PC-9 (cell line): ENCODE measurements around the gene GRIPAP1. TPM values are rescaled to one million over a fixed set of nuclear protein-coding genes. Genes with fewer than 3 reads are reported as not detected.
A peak's percentile ranks its signal among the peaks of the same experiment; 100 is the strongest.

Experiments used
- BruUV-seq: library from RNA; stranded (reverse); fragments of 400-500 nt; replicated peaks from 2 replicates; lab custom pipeline; 2021; lab: Mats Ljungman, UMichigan
- CTCF ChIA-PET: fragments of 300-600 bp; sonication (Branson Sonifier 250); formaldehyde crosslinking; loops from one replicate; lab custom pipeline; 2022; ENCODE audit warnings: antibody characterized with exemption; lab: Charles Lee
- POLR2A ChIA-PET: fragments of 300-600 bp; sonication (Branson Sonifier 250); formaldehyde crosslinking; loops from one replicate; lab custom pipeline; 2022; ENCODE audit warnings: antibody characterized with exemption; ENCODE audit not compliant: unreplicated experiment; lab: Charles Lee
- DNase-seq, 2 experiments: peaks; one replicate each; pipeline versions ENCODE4 v3.0.0 to v3.0.0-alpha.2; 2015 to 2022; ENCODE audit warnings: mixed read lengths in 1 of 2
- H2AFZ ChIP-seq: fragments of 200-600 bp; sonication (generic); 2 replicates; pipeline ENCODE4 v1.8.1; 2017; ENCODE audit warnings: antibody characterized with exemption
- H3F3A ChIP-seq: fragments of 200-600 bp; sonication (generic); 2 replicates; pipeline ENCODE4 v1.8.1; 2017; ENCODE audit warnings: antibody characterized with exemption, mild to moderate bottlenecking, low read depth; ENCODE audit not compliant: insufficient read depth
- H3K27ac ChIP-seq: fragments of 200-600 bp; sonication (generic); 2 replicates; pipeline ENCODE4 v1.6.1; 2016; ENCODE audit warnings: mixed run types
- H3K27me3 ChIP-seq: fragments of 200-600 bp; sonication (generic); 2 replicates; pipeline ENCODE4 v1.6.1; 2016; ENCODE audit warnings: low read depth, mixed run types; ENCODE audit not compliant: insufficient read depth
- H3K36me3 ChIP-seq: fragments of 200-600 bp; sonication (generic); 2 replicates; pipeline ENCODE4 v1.6.1; 2016; ENCODE audit warnings: low read depth, mixed run types
- H3K4me1 ChIP-seq: fragments of 200-600 bp; sonication (generic); replicated peaks from 2 replicates; pipeline ENCODE4 v1.6.1; 2016; ENCODE audit warnings: mixed run types; ENCODE audit not compliant: insufficient read depth
- H3K4me2 ChIP-seq: fragments of 200-600 bp; sonication (generic); 2 replicates; pipeline ENCODE4 v1.6.1; 2017; ENCODE audit warnings: mixed run types
- H3K4me3 ChIP-seq: fragments of 200-600 bp; sonication (generic); 2 replicates; pipeline ENCODE4 v1.6.1; 2016; ENCODE audit warnings: mixed run types
- H3K79me2 ChIP-seq: fragments of 200-600 bp; sonication (generic); 2 replicates; pipeline ENCODE4 v1.6.1; 2017; ENCODE audit warnings: low read depth, mixed run types
- H3K9me2 ChIP-seq: fragments of 200-600 bp; sonication (generic); 2 replicates; pipeline ENCODE4 v1.8.1; 2017; ENCODE audit warnings: mild to moderate bottlenecking; ENCODE audit not compliant: insufficient read depth
- H3K9me3 ChIP-seq: fragments of 200-600 bp; sonication (generic); 2 replicates; pipeline ENCODE4 v1.8.1; 2016; ENCODE audit warnings: low read depth; ENCODE audit not compliant: insufficient read depth
- H4K20me1 ChIP-seq: fragments of 200-600 bp; sonication (generic); 2 replicates; pipeline ENCODE4 v1.8.1; 2017; ENCODE audit not compliant: insufficient read depth
- EZH2 ChIP-seq: fragments of 200-600 bp; sonication (generic); IDR thresholded peaks from 2 replicates; pipeline ENCODE4 v1.8.0; 2017; ENCODE audit warnings: antibody characterized with exemption, low read depth
- intact Hi-C: fragments of 100-400 bp; cut with micrococcal nuclease; formaldehyde crosslinking; loops from one replicate; pipeline ENCODE4 v1.10.0; 2022; ENCODE audit not compliant: unreplicated experiment
- total RNA-seq: library from RNA; stranded (reverse); gene quantifications from 2 replicates; pipeline ENCODE4 v1.2.3, GENCODE V29; 2021
- TF ChIP-seq, protein P1 (sequence below): fragments of 200-600 bp; sonication (generic); conservative IDR thresholded peaks from 2 replicates; pipeline ENCODE4 v1.6.1; 2017; ENCODE audit warnings: mixed run types, antibody characterized with exemption, mild to moderate bottlenecking, moderate library complexity

Gene GRIPAP1
- total RNA-seq, 1 experiment from 2014 or later = 33.6 TPM

DNA sequence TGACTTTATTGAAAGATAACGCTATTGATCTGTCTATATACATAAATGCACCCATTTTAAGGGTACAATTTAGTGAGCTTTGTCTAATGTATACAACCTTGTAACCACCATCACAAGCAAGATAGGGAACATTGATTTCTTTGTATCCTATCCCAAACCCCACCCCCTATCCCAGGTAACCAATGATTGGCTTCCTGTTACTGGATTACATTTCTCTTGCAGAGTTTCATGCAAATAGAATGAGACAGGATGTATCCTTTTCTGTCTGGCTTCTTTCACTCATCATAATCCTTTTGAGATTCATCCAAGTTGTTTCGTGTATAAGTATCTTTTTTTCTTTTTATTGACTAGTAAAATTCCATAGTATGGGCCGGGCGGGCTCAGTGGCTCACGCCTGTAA lies 1.6 kb upstream of the GRIPAP1 start:
- Histone ChIP-seq H3K79me2 (0 out of 2 replicates have a peak, but pooled peaks cover 6% of the 10 kb centered on the region), H3K4me2 (no peak overlapping the region), H3F3A (no peaks in the 10 kb centered on the region), H2AFZ (no peak overlapping the region), H3K27ac (no peak overlapping the region), H4K20me1 (no peaks in the 10 kb centered on the region), H3K4me3 (no peak overlapping the region), H3K27me3 (no peaks in the 10 kb centered on the region), H3K9me3 (no peaks in the 10 kb centered on the region), H3K9me2 (no peaks in the 10 kb centered on the region), H3K36me3 (no peaks in the 10 kb centered on the region), H3K4me1 (no peaks in the 10 kb centered on the region)
- POLR2A ChIA-PET = no interaction called here
- no peak for DNase-seq
- no peak for TF ChIP-seq EZH2
- TF ChIP-seq, protein P1, sequence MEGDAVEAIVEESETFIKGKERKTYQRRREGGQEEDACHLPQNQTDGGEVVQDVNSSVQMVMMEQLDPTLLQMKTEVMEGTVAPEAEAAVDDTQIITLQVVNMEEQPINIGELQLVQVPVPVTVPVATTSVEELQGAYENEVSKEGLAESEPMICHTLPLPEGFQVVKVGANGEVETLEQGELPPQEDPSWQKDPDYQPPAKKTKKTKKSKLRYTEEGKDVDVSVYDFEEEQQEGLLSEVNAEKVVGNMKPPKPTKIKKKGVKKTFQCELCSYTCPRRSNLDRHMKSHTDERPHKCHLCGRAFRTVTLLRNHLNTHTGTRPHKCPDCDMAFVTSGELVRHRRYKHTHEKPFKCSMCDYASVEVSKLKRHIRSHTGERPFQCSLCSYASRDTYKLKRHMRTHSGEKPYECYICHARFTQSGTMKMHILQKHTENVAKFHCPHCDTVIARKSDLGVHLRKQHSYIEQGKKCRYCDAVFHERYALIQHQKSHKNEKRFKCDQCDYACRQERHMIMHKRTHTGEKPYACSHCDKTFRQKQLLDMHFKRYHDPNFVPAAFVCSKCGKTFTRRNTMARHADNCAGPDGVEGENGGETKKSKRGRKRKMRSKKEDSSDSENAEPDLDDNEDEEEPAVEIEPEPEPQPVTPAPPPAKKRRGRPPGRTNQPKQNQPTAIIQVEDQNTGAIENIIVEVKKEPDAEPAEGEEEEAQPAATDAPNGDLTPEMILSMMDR = no peak
- CTCF ChIA-PET = no interaction called here
- intact Hi-C loops = loop anchor here (5.0 kb wide), 1 partner anchor 39 kb away; the partner anchor contains the start of gene TFE3
- no TSS peak for BruUV-seq

DNA sequence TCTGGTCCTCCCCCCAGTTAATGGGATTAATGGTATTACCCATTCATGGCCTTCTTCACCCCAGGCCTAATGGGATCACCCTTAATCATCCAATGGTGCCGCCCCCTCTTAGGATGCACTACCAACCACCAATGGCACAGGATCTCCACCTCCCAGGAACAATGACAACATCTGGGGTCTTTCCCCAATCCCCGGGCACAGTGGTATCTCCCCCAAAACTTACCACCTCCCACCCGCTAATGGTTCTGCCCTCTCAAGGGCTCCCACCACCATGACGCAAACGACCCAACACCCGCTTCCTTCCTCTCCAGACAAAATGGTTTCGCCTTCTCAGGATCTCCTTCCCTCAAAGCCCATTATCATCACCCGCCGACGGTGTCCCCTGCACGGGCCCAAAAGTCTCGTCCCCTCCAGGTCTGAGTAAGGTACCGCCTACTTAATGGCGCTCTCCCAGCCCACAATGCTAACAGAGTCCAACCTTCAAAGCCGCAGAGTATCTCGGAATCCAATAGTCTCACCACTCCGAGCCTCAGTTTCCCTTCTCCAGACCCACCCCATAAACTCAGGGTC lies 458 bp downstream of the GRIPAP1 start:
- DNase-seq = peak in 1 of 2 experiments; percentile 0
- Histone ChIP-seq H4K20me1 (no peaks in the 10 kb centered on the region), H3K36me3 (no peaks in the 10 kb centered on the region), H3K9me3 (no peaks in the 10 kb centered on the region), H3K27ac (peak overlapping the region; percentile 92; the same call in 1 of the 2 replicates), H3K4me1 (no peaks in the 10 kb centered on the region), H3K79me2 (0 out of 2 replicates have a peak, but pooled peaks cover 6% of the 10 kb centered on the region), H3K4me2 (peak overlapping the region; percentile 62), H2AFZ (peak overlapping the region; percentile 79), H3K9me2 (no peaks in the 10 kb centered on the region), H3K4me3 (peak overlapping the region; percentile 64), H3F3A (no peaks in the 10 kb centered on the region), H3K27me3 (no peaks in the 10 kb centered on the region)
- ChIA-PET POLR2A (interaction anchor here (0.6 kb wide), 1 partner anchor 14 kb away, joined by 9 read pairs; no protein-coding TSS in a partner anchor), CTCF (interaction anchor here (0.7 kb wide), 1 partner anchor 121 kb away, joined by 3 read pairs; no protein-coding TSS in a partner anchor)
- intact Hi-C loops = loop anchor here (5.0 kb wide), 1 partner anchor 41 kb away; the partner anchor contains the start of gene TFE3
- TF ChIP-seq EZH2 = no peak
- TF ChIP-seq, protein P1 = no peak
- no TSS peak for BruUV-seq

DNA sequence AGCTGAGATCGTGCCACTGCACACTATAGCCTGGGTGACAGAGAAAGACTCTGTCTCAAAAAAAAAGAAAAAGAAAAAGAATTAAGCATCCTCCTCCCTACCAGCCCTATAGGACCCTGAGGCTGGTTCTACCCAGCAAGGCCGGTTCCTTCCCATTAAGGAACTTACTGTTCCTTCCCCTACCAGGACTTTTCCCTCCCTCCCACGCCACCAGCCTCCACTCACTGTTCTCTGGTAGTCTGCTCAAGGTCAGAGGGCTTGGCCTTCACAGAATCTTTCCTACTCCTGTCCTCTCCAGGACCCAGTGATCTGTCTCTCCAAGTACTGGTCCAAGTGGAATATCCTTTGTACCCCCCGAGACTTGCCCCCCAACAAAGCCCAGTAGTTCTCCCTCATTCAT lies 1.4 kb downstream of the GRIPAP1 start:
- H3K27ac ChIP-seq = no peak overlapping the region
- no TSS peak for BruUV-seq
- no peaks in the 10 kb centered on the region for H4K20me1 ChIP-seq
- no peaks in the 10 kb centered on the region for H3K4me1 ChIP-seq
- intact Hi-C loops = loop anchor here (5.0 kb wide), 1 partner anchor 42 kb away; the partner anchor contains the start of gene TFE3
- no peaks in the 10 kb centered on the region for H3F3A ChIP-seq
- H3K27me3 ChIP-seq = no peaks in the 10 kb centered on the region
- no peak overlapping the region for H3K4me3 ChIP-seq
- no peaks in the 10 kb centered on the region for H3K36me3 ChIP-seq
- POLR2A ChIA-PET = no interaction called here
- H3K4me2 ChIP-seq = no peak overlapping the region
- TF ChIP-seq EZH2 = no peak
- TF ChIP-seq, protein P1 = no peak
- H3K79me2 ChIP-seq = 0 out of 2 replicates have a peak, but pooled peaks cover 6% of the 10 kb centered on the region
- H3K9me2 ChIP-seq = no peaks in the 10 kb centered on the region
- CTCF ChIA-PET = no interaction called here
- no peak for DNase-seq
- no peak overlapping the region for H2AFZ ChIP-seq
- H3K9me3 ChIP-seq = no peaks in the 10 kb centered on the region
